BE2C (cell line): ENCODE data around the gene MED26.
A peak's percentile ranks its signal among the peaks of the same experiment; 100 is the strongest.

ENCODE experiments used
- DNase-seq: peaks from one replicate; pipeline ENCODE4 v3.0.0-alpha.2; 2020
- H3K27me3 ChIP-seq: fragments of 250-450 bp; sonication (Bioruptor Pico); 2 replicates; pipeline ENCODE4 v1.5.1; 2020; ENCODE audit warnings: mild to moderate bottlenecking
- H3K36me3 ChIP-seq: fragments of 250-450 bp; sonication (Bioruptor Pico); 2 replicates; pipeline ENCODE4 v1.5.1; 2020; ENCODE audit warnings: mild to moderate bottlenecking
- H3K4me1 ChIP-seq: fragments of 250-450 bp; sonication (Bioruptor Pico); 2 replicates; pipeline ENCODE4 v1.5.1; 2020
- H3K4me3 ChIP-seq: 2 replicates; pipeline ENCODE4 v1.5.1; 2011; ENCODE audit warnings: low read depth, low read length
- H3K9me3 ChIP-seq: fragments of 250-450 bp; sonication (Bioruptor Pico); 2 replicates; pipeline ENCODE4 v1.5.1; 2020
- TF ChIP-seq, protein P1 (sequence below): IDR thresholded peaks from 2 replicates; pipeline ENCODE4 v1.5.1; 2012; ENCODE audit warnings: mild to moderate bottlenecking, low read depth, low read length

MED26 gene

DNA sequence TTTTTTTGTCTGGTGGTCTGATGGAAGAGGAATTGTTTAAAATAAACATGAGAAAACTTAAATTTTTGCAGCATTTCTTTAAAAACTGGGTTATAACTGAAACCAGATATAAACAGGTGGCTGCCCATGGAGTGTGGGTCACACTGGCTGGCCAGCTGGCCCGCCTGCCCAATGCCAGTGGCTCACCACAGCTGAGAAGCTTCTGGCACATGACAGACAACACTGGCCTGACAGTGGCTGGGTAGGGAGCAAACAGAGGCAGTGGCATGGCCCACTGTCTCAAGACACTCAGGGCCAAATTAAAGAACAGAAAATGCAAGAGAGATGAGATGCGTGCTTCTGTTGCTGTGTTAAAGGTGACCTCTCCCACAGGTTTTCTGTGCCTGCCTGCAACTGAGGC is 52.7 kb downstream of the MED26 start:
- Histone ChIP-seq H3K9me3 (no peaks in the 10 kb centered on the region), H3K36me3 (peaks cover 18% of the 10 kb centered on the region), H3K4me3 (no peak overlapping the region), H3K27me3 (no peaks in the 10 kb centered on the region), H3K4me1 (no peaks in the 10 kb centered on the region)
- TF ChIP-seq, protein P1, sequence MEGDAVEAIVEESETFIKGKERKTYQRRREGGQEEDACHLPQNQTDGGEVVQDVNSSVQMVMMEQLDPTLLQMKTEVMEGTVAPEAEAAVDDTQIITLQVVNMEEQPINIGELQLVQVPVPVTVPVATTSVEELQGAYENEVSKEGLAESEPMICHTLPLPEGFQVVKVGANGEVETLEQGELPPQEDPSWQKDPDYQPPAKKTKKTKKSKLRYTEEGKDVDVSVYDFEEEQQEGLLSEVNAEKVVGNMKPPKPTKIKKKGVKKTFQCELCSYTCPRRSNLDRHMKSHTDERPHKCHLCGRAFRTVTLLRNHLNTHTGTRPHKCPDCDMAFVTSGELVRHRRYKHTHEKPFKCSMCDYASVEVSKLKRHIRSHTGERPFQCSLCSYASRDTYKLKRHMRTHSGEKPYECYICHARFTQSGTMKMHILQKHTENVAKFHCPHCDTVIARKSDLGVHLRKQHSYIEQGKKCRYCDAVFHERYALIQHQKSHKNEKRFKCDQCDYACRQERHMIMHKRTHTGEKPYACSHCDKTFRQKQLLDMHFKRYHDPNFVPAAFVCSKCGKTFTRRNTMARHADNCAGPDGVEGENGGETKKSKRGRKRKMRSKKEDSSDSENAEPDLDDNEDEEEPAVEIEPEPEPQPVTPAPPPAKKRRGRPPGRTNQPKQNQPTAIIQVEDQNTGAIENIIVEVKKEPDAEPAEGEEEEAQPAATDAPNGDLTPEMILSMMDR, result no peak
- no peak for DNase-seq

DNA sequence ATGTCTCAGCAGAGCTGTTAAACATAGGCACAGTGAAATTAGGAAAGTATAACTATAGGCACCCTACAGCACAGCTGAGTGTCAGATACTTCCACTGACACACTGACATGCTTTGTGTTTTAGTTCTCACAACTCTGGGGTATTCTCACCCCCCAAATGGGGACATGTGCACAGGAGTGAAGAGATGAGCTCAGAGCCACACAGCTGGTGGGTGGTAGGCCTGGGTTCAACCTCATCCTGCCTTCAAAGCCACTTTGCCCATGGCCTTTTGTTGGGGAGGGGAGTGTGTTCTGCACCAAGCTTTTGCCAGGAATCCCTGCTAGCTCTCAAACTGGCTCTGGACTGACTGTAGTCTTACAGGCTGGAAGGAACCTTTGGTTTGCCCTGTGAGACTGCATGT is 54.1 kb downstream of the MED26 start:
- Histone ChIP-seq H3K27me3 (no peaks in the 10 kb centered on the region), H3K9me3 (no peaks in the 10 kb centered on the region), H3K36me3 (peaks cover 27% of the 10 kb centered on the region), H3K4me3 (no peak overlapping the region), H3K4me1 (no peaks in the 10 kb centered on the region)
- TF ChIP-seq, protein P1, result no peak
- DNase-seq, result no peak

DNA sequence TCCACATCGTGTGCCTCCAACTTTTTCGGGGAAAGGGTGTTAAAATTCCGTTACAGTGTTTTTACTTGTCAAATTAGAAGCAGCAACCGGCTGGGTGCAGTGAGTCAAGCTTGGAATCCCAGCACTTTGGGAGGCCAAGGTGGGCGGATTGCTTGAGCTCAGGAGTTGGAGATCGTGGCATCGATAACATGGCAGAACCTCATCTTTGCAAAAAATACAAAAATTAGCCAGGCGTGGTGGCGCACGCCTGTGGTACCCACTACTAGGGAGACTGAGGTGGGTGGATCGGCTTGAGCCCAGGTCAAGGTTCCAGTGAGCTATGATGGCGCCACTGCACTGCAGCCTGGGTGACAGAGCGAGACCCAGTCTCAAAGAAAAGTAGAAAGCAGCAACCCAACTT is 54.7 kb downstream of the MED26 start:
- Histone ChIP-seq H3K4me3 (peak overlapping the region; percentile 99), H3K36me3 (peaks cover 27% of the 10 kb centered on the region), H3K9me3 (no peaks in the 10 kb centered on the region), H3K4me1 (no peaks in the 10 kb centered on the region), H3K27me3 (no peaks in the 10 kb centered on the region)
- DNase-seq, result no peak
- TF ChIP-seq, protein P1, result no peak

DNA sequence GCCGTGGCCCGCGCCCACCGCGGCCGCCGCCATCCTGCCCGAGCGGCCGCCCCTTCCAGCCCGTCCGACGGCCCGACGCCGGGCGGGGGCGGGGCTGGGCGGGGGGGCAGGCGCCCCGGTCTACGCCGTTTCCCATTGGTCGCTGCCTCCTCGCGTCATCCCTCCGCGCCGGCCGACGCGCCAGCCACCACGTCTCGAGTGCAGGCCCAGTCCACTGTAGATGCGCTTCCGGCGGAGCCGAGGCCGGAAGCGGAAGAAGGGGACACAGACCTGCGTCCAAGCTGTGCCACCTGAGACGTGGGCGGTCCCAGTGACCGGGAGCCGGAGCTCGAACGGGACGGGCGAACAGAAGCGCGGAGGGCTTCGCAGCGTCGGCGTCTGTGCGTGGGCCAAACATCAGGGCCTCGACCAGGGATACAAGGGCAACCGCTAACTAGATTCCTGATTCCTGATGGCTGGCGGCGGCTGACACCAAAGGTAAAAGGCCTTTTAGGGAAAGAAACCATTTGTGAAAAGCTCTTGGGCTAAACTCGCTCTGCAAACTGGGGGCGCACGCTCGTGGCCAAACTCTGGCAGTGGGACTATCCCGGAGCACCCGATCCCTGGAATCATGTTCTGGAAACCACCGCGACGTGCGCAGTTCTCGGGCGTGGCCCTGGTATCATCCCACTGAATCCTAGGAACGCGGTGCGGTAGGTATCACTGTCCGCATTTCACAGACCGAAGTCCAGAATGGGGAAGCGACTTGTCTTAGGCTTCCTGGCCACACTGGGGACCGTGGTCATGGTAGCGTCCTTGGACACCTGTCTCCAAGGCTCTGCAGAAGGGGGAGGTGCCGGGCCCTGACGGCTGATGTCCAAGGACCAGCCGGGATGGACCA is 55.4 kb downstream of the MED26 start, which contains the start of gene SLC35E1:
Gene SLC35E1 (minus strand): TSS at position 84 of the 880 bp plus-strand sequence. CDS start 51 bp downstream, at position 33.
- peak; percentile 96 for DNase-seq
- H3K27me3 ChIP-seq, result no peaks in the 10 kb centered on the region
- H3K9me3 ChIP-seq, result no peaks in the 10 kb centered on the region
- TF ChIP-seq, protein P1, result no peak
- peaks cover 31% of the 10 kb centered on the region for H3K36me3 ChIP-seq
- no peaks in the 10 kb centered on the region for H3K4me1 ChIP-seq
- H3K4me3 ChIP-seq, result peak within 1 kb of the TSS; percentile 99

- Histone ChIP-seq H3K4me1 (no peaks in the 10 kb centered on the region), H3K27me3 (no peaks in the 10 kb centered on the region), H3K9me3 (no peaks in the 10 kb centered on the region), H3K36me3 (peaks cover 34% of the 10 kb centered on the region), H3K4me3 (peak overlapping the region; percentile 93)
- TF ChIP-seq, protein P1, result no peak
- DNase-seq, result peak; percentile 30
Measured at GRCh38 chr19:16571822-16572331, 56.1 kb downstream of the MED26 start.

DNA sequence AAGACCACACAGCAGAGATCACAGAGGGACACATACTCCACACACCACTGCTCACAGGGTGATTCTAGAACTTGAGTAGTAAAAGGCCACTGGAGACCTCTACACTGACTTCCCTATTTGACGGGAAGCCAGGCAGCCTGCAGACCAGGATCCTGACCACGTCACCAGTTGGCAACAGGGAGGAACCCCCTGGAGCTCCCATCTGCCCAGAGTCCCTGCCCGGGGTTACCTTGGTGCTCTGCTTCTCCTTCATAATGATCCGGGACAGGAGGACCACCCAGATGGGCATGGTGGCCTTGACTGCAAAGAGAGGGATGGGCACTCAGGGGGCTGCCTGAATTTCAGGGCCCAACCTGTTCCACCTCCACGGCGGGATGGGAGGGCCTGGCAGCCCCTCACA is 56.7 kb downstream of the MED26 start:
- no peak for DNase-seq
- TF ChIP-seq, protein P1, result no peak
- Histone ChIP-seq H3K4me3 (peak overlapping the region; percentile 93), H3K9me3 (no peaks in the 10 kb centered on the region), H3K27me3 (no peaks in the 10 kb centered on the region), H3K36me3 (peaks cover 34% of the 10 kb centered on the region), H3K4me1 (no peaks in the 10 kb centered on the region)
